Fibroblast of skin of scalp (primary cell): ENCODE data around the gene ADCYAP1R1.

Experiments used
- DNase-seq: peaks from one replicate; pipeline ENCODE4 v3.0.0-alpha.2; 2013

The ADCYAP1R1 gene

DNA sequence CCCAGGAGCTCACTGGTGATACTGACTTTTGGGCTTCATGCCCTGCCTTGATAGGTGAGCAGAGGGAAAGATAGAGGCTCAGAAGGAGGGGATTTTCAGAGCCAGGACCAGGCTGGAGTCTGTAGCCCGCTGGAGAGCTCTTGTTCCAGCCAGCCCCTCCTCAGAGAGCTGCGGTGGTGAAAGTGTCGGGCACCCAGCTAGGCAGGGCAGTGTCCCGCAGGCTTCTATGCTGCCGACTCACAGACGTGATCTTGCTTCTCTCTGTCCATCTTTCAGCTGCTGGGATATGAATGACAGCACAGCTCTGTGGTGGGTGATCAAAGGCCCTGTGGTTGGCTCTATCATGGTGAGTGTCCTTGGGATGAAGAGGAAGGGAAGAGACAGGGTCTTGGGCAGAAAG, 35.2 kb downstream of the ADCYAP1R1 start:
- no peak for DNase-seq

DNA sequence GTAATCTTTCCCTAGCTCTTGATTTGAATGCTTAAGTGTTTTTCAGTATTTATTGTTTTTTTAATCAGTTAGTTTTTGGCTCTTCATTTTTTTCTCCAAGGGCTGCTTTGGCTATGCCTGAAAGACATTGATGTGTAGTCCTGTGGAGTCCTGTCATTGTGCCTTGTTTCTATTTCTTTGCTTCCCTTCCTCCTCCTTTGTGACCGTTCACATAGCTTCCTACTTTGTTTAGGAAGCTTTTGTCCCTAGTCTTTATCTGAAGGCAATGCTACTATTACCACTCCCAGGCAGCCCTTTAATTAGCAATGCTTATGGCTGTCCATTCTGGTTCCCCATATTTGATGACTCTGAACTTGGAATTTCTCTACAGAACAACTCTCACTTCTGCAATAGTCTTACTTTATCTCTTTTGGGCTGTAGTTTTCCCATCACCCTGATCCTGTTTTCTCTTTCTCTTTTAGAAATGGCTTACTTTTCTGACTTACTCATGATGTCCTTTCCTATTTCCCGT, 39.9 kb downstream of the ADCYAP1R1 start:
- no peak for DNase-seq

DNA sequence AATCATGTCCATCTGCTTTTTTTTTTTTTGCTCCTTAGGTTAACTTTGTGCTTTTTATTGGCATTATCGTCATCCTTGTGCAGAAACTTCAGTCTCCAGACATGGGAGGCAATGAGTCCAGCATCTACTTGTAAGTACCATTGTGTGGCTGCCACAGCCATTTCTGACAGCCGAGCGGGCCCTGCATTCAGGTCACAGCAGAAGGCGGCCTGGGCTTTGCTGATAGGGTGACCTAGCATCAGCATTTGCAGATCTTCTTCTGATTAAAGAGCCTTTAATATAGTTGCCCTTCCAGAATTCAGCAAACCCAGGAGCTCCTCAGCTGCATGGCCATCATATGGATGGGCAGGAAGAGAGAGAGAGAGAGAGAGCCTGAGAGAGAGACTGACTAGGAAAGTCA, 40.5 kb downstream of the ADCYAP1R1 start:
- DNase-seq: no peak

DNA sequence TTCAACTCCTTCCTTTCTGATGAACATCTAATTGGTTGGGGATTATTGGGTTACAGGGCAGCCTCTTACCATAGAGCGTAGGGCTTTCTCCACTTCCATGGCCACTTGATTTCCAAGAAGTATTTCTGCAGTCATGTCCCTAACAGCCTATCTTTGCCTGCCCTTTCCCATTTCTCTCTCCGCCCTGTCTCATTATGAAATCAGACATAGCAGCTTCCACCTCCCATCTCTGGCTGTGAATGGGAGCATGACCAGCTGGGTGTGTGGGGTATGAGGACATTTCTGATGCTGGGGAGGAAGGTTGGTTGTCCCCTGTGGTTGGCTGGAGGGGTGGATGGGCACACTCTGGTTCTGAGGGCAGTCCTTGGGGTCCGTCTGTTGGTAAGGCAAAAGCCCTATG, 41.2 kb downstream of the ADCYAP1R1 start:
- DNase-seq: no peak

DNA sequence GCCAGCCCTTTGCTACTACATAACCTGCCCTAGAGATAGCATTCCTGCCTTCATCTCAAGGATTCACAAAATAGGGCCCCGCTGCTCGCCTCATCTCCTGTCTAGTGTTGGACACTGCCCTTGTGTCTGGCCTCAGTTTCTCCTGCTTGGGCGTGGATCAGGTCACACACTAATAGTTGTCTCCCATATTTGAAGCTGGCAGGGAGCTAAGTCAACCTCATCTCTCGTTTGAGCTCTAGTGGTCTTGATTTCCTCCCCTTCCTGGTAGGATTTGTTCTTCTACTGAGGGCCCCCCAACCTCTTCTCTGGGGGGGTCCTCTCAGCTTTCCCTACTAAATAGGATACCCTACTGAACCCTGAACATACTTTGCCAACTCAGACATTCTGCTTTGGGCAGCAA, 42.2 kb downstream of the ADCYAP1R1 start:
- DNase-seq: no peak

DNA sequence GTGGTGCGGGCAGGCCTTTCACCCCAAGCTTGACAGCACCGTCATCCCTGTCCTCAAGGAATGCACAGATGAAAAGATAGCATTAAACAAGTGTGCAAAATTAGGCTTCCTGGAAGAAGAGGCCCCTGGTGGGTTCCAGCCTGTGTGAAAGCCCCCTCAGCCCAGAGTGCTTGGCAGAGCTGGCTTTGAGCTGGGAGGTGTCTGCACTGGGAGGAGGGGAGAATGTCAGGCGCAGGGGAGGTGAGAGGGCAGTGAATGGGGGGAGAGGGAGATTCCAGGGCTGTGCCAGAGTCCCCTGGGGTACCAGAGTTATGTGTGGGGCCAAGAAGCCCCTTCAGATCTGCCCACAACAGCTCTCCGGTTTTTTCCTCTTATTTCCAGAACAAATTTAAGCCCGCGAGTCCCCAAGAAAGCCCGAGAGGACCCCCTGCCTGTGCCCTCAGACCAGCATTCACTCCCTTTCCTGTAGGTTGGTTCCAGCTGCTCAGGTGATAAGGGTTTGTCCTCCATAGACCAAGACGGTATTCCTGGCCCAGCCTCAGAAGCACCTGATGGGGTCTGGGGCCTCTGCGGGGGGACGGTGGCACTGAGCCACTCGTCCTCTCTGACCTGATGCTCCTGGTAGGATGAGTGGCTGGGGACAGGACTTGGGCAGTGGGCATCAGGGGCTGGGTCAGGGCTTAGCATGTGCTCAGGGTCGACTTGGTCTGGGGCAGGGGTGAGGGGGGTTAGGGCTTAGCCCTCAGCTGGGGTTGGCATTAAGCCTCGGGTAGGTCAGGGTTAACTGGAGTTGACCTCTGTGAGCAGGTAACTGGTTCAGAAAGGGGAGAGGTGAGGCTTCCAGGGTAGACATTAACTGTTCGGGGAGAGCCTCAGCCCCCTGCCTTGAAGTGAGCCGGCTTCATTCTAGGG, 43.4 kb downstream of the ADCYAP1R1 start:
- no peak for DNase-seq

DNA sequence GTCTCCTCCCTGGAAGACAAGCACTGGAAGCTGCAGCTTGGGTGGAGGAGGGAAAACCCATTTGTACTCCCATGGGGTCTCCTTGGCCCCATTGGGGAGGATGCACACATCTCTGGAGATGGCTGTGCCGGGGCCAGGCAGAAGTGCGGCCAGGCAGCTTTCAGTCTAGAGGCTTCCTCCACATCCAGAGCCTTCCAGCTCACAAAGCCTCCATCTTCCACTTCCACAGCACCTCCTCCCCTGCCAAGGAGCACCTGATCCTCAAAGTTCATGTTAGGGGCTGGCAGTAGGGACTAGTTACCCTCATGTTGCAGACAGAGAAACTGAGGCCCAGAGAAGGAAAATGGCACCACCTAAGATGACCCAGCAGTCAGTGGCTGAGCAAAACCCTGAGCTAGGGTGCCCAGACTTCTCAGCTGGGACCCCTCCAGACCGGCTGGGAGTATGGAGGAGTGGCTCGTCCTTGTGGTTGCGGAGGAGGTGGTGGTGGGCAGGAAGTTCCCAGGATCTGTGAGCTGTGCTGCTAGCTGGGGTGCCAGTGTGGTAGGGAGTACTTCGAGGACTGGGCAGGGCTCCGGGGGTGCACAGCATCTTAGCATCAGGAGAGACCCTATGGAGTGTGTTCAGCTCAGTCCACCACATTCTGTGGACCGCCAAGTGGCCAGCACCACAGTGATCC, 44.2 kb downstream of the ADCYAP1R1 start:
- DNase-seq: no peak

DNA sequence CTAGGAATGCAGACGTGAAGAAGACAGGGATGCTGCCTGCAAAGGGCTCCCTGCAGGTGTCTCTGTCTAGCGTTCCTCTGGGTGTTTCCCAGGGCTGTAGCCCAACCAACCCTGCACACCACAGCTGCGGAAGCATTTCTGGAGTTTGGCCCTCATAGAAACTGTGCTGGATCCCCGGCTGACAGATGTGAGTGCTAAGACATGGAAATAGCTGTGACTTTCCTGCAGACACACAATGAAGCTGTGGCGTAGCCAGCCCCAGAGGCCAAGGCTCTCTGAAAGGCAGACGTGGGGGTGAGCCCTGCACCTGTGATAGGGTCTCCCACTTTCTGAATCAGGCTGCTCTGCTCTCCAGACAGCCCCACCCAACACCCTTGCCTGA, 44.8 kb downstream of the ADCYAP1R1 start:
- no peak for DNase-seq

DNA sequence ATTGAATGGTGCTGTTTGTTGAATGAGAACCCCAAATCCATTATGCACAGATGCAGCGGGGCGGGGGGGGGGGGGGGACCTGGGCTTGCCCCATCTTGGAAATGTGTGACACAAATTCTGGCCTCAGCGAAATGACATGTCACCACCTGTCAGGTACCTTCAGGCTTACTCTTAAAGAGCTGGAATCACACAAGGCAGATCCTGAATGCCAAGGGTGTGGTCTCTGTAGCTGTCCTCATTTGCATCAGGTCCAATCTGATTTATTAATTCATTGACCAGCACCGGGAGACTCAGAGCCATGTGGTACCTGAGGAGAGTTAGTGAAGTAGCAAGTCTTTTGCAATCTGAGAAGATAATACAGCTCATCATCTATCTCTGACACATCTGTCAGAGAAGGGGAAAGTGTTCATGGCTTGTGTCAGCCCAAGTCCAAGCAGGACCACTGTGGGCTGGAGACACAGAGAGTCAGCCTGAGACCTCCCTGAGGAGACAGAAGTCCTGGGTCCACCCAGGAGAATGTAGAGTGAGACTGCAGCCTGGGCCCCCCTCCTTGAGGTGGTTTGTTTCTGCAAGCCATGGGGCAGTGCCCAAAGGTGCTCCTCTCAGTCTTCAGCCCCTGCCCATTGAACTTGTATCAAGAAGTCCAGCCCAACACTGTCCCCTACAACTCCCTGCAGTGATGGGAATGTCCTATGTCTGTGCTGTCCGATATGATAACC, 46.7 kb downstream of the ADCYAP1R1 start:
- DNase-seq: no peak

DNA sequence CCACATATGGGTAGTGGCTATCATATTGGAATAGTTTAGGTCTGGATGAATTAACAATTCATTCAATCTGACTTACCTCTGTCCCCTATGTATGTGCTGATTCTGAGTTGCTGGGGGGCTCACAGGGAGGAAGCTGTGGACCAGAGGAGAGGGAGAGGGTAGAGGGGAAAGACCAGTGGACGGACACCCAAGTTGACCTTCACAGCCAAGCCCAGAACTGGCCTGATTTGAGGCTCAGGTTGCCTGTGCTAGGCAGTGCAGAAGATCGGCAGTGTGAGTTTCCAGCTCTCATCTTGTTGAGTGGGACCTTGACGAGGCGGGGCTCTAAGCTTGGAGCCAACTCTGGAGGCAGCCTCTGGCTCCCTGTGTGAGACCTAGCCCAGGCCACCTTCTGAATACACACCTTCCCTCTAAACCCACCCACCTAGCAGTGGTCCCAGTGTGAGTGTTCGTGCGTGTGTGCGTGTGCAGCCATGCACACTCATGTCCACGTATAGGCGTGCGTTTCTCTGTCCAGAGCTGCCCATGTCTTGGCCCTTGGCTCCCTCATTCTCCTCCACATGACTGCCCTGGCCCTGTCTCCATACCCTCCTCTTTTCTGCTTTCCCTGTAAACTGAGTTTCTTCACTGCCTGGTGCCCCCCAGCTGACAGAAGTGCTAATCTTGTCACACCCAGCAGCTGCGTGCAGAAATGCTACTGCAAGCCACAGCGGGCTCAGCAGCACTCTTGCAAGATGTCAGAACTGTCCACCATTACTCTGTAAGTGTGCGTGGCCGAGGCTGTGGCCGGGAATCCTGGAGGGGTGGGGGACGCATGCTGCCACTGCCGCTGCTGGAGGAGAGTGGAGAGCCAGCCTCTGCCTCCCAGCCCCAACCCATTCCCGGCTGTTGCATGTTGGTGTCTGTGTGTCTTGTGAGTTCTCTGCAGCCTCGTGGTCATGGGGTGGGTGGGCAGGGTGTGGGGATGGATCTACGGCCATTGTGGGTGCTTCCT, 47.6 kb downstream of the ADCYAP1R1 start:
- no peak for DNase-seq

DNA sequence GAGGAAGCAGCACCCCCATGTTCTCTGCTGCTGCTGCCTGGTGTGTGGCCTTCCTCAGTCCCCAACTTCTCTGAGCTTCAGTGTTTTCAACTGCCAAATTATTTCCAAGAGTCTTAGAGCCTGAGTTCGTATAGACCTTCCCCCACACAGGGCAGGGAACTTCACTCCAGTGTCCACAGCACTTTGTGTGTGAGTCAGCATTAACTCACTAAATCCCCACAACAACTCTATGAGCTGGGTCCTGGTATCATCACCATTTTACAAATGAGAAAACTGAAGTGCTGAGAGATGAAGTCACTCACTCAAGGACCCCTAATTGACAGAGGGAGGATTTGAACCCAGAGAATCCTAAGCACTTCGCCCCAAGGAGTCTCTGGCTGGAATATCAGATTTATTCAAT, 48.3 kb downstream of the ADCYAP1R1 start:
- peak; percentile 61 for DNase-seq

DNA sequence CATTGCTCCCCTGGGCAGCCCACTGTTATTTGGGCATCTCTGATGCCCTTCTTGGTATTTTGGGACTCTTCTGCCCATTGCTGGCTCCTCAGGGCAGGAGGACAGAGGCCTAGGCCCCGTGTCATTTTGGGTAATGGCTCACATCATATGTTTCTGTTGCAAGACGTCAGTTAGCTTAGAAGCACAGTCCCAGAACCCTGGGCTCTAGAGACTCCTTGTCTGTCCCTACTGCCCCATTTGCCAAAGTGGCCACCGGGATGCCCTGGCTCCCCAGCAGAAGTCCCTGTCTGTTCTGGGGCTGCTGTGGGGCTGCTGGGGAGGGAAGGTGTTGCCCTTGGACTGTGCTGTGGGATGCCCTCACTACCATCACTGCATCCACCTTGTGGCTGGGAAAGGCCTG, 48.8 kb downstream of the ADCYAP1R1 start:
- no peak for DNase-seq

DNA sequence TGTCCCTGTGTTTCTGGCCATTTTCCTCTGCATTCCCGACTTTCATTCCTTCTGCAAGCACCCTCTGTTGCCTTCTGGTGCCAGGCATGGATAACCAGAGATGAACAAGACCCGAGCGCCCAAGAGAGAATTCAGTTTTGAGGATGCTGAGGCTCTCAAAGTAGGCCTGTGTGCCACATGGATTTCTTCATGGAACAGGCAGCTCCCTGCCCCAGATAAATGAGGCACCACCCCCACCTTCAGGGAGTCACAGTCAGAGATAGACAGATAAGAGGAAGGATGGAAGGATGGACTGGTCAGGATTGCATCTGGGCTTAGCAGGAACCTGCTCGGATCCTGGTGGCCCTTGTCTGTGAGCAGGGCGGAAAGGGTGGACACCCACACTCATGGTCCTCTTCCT, 49.4 kb downstream of the ADCYAP1R1 start:
- no peak for DNase-seq

DNA sequence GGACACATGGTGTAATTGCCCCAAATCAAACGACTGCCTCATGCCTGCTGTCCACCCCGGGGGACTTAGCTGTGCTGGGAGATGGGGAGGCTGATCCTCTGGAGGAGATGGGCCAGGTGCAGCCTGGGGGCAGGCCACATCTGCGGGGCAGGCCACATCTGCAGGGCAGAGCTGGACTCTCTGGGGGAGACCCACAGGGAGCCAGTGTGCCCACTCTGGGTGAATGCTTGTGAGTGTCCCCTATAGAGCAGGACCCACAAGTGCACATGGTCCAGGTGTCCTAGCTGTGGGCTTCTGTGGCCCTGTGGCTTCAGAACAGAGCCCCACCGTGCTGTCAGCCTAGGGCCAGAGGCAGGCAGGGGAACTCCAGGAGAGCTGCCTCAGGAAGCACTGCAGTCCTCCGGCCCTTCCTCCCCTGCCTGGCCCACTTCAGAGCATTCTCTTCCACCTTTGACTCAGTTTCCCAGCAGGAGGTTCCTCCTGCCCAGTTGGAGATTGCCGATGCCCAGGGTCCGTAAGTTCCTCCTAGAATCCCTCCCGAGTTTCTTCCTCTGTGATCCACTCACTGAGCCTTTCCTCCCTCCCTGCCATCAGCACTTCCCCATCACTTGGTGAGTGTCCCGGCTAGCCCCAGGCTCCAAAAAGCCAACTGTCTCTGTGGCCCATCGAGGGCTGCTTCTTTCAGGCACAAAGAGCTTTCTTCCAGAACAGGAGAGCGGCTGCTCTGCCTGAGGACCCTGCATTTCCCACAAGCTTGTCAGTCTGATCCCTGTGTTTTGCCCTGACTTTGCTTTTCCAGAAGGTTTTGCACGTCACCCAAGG, 50.3 kb downstream of the ADCYAP1R1 start:
- no peak for DNase-seq

DNA sequence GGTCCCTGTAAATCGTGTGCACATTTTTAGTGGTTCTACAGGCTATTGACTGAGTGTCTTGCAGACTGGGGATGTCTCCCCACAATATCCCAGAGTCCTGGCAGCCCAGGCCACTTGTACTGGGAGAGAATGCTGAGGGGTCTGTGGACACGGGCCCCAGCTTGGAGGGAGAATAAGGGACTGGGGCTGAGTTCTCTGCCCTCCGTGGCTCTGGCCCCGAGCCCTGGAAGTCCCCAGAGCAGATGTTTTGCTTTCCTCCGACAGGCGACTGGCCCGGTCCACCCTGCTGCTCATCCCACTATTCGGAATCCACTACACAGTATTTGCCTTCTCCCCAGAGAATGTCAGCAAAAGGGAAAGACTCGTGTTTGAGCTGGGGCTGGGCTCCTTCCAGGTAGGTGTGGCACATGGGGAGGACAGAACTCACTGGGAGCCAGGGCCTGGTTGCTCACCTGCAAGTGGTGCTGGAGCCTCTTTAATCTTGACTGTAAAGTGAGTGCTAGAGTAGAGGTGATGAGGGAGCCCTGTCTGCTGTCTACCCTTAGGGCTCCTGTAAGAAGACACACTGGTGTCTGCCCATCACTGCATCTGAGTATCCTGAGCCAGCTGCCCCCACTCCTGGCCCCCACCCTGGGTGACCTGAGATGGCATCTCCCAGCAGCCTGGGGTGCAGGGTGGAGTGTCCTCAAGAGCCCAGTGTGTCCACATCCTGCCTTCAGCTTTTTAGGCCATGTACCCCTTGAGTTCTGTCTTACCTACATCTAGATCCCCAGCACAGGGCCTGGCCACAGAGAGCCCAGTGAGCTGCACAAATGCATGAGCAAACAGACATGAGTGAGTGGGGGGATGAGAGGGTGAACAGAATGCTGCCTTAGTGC, 51.1 kb downstream of the ADCYAP1R1 start:
- DNase-seq: no peak

DNA sequence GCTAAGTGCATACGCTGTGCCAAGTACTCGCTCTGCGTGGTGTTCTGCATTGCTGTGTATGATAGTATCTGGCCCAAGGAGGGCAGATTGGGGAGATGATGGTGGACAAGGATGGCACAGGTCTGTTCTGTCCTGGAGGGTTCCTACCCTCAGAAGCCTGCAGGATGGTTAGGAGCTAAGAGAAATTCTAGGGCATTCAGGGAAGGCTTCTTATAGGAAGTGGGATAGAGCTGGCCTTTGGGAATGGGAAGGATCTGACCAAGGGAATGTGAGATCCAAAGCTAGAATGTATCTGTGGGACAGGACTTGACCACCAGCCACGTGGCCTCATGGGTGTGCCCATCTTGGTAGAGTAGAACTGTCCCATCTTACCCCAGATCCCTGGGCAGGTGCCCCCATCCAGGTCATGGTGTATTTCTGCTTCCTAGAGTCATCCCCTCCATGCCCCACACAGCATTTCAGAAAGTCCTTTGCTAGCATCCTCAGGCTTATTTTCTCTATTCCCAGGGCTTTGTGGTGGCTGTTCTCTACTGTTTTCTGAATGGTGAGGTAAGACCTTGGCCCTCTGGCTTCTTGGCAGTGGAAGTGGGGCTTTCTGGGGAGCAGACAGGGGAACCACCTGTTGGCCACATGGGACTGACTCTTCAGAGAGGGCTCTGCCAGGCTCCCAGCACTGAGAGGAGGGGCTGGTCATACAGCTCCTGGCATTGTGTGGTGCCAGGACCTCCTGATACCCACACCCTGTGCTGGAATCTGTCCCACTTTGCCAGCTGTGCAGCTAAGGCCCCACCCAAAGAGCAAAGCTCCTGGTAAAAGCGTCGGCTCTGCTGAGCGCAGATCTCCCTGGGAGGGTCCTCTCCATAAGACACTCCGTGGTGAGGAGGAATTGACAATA, 52.5 kb downstream of the ADCYAP1R1 start:
- no peak for DNase-seq

DNA sequence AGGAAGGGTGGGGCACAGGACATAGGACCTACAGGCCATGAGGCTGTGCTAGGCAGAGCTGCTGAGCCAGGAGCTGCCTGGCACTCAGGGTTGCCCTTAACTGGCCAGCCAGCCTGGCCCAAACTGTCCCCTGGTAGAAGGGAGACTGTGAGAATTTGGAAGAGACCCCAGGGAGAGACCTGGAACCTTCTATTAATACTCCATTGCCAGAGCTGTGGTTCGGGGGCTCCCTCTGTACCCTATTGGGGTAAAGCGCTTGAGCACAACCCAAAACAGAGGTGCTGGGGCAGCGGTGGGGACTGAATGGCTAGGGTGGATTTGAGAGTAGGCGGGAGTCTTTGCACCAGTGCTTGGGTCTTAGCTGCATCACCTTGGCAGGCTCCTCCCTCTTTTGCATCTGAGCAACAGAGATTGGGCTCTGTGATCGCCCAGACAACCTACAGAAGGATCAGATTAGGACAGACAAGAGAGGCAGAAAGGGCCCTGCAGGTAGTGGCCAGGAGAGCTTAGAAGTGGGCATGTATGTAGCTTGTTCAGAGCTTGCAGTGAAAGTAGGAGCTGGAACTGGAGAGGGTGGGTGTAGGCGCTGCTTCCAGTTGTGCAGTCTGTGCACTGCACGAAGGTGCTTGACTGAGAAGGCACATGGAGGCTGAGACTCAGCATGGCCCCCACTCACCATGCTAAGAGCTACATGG, 53.3 kb downstream of the ADCYAP1R1 start:
- no peak for DNase-seq
